ENCODE measurements around the gene ZNF2. TPM values are rescaled to one million over a fixed set of nuclear protein-coding genes. Genes with fewer than 3 reads are reported as not detected.

ZNF2 gene
- total and polyA plus RNA-seq, 2 of the 13 experiments (the other 11 are each of a cell fraction or from before 2014, with no cell fraction given) = 4.3 to 6.1 TPM

GRCh38 chr2:95158891-95159619 lies 6.6 kb upstream of the ZNF2 start (continued):
- TF ChIP-seq, protein P1, sequence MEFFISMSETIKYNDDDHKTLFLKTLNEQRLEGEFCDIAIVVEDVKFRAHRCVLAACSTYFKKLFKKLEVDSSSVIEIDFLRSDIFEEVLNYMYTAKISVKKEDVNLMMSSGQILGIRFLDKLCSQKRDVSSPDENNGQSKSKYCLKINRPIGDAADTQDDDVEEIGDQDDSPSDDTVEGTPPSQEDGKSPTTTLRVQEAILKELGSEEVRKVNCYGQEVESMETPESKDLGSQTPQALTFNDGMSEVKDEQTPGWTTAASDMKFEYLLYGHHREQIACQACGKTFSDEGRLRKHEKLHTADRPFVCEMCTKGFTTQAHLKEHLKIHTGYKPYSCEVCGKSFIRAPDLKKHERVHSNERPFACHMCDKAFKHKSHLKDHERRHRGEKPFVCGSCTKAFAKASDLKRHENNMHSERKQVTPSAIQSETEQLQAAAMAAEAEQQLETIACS (CRISPR knock-in tag; IDR thresholded peaks at IDR 0.05) = no peak
- peak; percentile 33 for TF ChIP-seq HNRNPH1 (optimal IDR thresholded peaks at IDR 0.05; ENCODE audit: low read depth, low read length)
- TF ChIP-seq IRX3 (CRISPR knock-in tag; IDR thresholded peaks at IDR 0.05; ENCODE audit: borderline replicate concordance, low read depth) = no peak
- TF ChIP-seq ZMYM2 (CRISPR knock-in tag; IDR thresholded peaks at IDR 0.05) = no peak
- peak; percentile 52; the same call in 1 of the 2 replicates for TF ChIP-seq GABPB1 (CRISPR knock-in tag; IDR thresholded peaks at IDR 0.05)
- no peak for TF ChIP-seq NFIC (IDR thresholded peaks at IDR 0.05; ENCODE audit: low read length)
- no peak for TF ChIP-seq CENPT (CRISPR knock-in tag; IDR thresholded peaks at IDR 0.05; ENCODE audit: low read depth)
- TF ChIP-seq, protein P2, sequence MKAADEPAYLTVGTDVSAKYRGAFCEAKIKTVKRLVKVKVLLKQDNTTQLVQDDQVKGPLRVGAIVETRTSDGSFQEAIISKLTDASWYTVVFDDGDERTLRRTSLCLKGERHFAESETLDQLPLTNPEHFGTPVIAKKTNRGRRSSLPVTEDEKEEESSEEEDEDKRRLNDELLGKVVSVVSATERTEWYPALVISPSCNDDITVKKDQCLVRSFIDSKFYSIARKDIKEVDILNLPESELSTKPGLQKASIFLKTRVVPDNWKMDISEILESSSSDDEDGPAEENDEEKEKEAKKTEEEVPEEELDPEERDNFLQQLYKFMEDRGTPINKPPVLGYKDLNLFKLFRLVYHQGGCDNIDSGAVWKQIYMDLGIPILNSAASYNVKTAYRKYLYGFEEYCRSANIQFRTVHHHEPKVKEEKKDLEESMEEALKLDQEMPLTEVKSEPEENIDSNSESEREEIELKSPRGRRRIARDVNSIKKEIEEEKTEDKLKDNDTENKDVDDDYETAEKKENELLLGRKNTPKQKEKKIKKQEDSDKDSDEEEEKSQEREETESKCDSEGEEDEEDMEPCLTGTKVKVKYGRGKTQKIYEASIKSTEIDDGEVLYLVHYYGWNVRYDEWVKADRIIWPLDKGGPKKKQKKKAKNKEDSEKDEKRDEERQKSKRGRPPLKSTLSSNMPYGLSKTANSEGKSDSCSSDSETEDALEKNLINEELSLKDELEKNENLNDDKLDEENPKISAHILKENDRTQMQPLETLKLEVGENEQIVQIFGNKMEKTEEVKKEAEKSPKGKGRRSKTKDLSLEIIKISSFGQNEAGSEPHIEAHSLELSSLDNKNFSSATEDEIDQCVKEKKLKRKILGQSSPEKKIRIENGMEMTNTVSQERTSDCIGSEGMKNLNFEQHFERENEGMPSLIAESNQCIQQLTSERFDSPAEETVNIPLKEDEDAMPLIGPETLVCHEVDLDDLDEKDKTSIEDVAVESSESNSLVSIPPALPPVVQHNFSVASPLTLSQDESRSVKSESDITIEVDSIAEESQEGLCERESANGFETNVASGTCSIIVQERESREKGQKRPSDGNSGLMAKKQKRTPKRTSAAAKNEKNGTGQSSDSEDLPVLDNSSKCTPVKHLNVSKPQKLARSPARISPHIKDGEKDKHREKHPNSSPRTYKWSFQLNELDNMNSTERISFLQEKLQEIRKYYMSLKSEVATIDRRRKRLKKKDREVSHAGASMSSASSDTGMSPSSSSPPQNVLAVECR (CRISPR knock-in tag; IDR thresholded peaks at IDR 0.05; ENCODE audit: borderline replicate concordance) = peak; percentile 65; the same call in 1 of the 2 replicates
- TF ChIP-seq ZNF800 (CRISPR knock-in tag; IDR thresholded peaks at IDR 0.05) = no peak
- no peak for TF ChIP-seq ZBTB10 (CRISPR knock-in tag; IDR thresholded peaks at IDR 0.05; ENCODE audit: borderline replicate concordance)
- TF ChIP-seq ZNF883 (CRISPR knock-in tag; IDR thresholded peaks at IDR 0.05; ENCODE audit: not compliant biosample characterization) = no peak
- TF ChIP-seq ZFAT (CRISPR knock-in tag; conservative IDR thresholded peaks at IDR 0.05) = no peak
- no peak for TF ChIP-seq TP53 (CRISPR knock-in tag; conservative IDR thresholded peaks at IDR 0.05)
- TF ChIP-seq U2AF2 (IDR thresholded peaks at IDR 0.05; ENCODE audit: low read depth, low read length) = no peak
- TF ChIP-seq ZNF121 (CRISPR knock-in tag; IDR thresholded peaks at IDR 0.05) = no peak
- TF ChIP-seq NFATC3 (CRISPR knock-in tag; IDR thresholded peaks at IDR 0.05) = no peak
- TF ChIP-seq ZNF841 (CRISPR knock-in tag; IDR thresholded peaks at IDR 0.05; ENCODE audit: borderline replicate concordance) = no peak
- no peak for TF ChIP-seq ZNF124 (CRISPR knock-in tag; IDR thresholded peaks at IDR 0.05)
- TF ChIP-seq RBM39 (IDR thresholded peaks at IDR 0.05; ENCODE audit: low read depth, low read length, poor library complexity, severe bottlenecking) = no peak

Measured in HepG2 (cell line).